Neural cell (in vitro differentiated cells): ENCODE measurements around the gene CNIH1. TPM values are rescaled to one million over a fixed set of nuclear protein-coding genes. Genes with fewer than 3 reads are reported as not detected.

Experiments
- H2AFZ ChIP-seq: fragments of 200-600, 300-800 bp; sonication (generic), shearing (Covaris generic); 2 replicates; pipeline ENCODE4 v1.6.0; 2014; ENCODE audit warnings: low read depth, mild to moderate bottlenecking, antibody characterized with exemption, low read length, moderate library complexity
- H3F3A ChIP-seq: fragments of 200-600 bp; shearing (Covaris generic); 2 replicates; pipeline ENCODE4 v1.6.1; 2016; ENCODE audit warnings: mild to moderate bottlenecking, moderate library complexity, mixed read lengths, antibody characterized with exemption, low read length; ENCODE audit not compliant: insufficient read depth, poor library complexity, severe bottlenecking
- H3K27ac ChIP-seq: fragments of 200-600, 300-800 bp; sonication (generic), shearing (Covaris generic); 2 replicates; pipeline ENCODE4 v1.5.1; 2014; ENCODE audit warnings: mild to moderate bottlenecking, low read length, moderate library complexity
- H3K27me3 ChIP-seq: fragments of 300-800, 200-600 bp; sonication (generic), shearing (Covaris generic); 2 replicates; pipeline ENCODE4 v1.6.0; 2014; ENCODE audit warnings: mild to moderate bottlenecking, low read depth, low read length, moderate library complexity; ENCODE audit not compliant: insufficient read depth
- H3K36me3 ChIP-seq: fragments of 300-800, 200-600 bp; sonication (generic), shearing (Covaris generic); 2 replicates; pipeline ENCODE4 v1.5.1; 2014; ENCODE audit warnings: mild to moderate bottlenecking, antibody characterized with exemption, low read length, moderate library complexity; ENCODE audit not compliant: insufficient read depth
- H3K4me2 ChIP-seq: fragments of 300-800, 200-600 bp; sonication (generic), shearing (Covaris generic); 2 replicates; pipeline ENCODE4 v1.6.0; 2014; ENCODE audit warnings: mild to moderate bottlenecking, low read length
- H3K4me3 ChIP-seq: fragments of 300-800, 200-600 bp; sonication (generic), shearing (Covaris generic); 2 replicates; pipeline ENCODE4 v1.5.1; 2014; ENCODE audit warnings: mild to moderate bottlenecking, low read length, moderate library complexity
- H3K79me2 ChIP-seq: fragments of 200-600 bp; shearing (Covaris generic); replicated peaks from 2 replicates; pipeline ENCODE4 v1.6.0; 2014; ENCODE audit warnings: mild to moderate bottlenecking, low read length, moderate library complexity; ENCODE audit not compliant: insufficient read depth
- H3K9ac ChIP-seq: fragments of 300-800, 200-600 bp; sonication (generic), shearing (Covaris generic); 2 replicates; pipeline ENCODE4 v1.6.1; 2016; ENCODE audit warnings: mild to moderate bottlenecking, low read length, mixed read lengths
- H3K9me2 ChIP-seq: fragments of 200-600 bp; shearing (Covaris generic); 2 replicates; pipeline ENCODE4 v1.6.1; 2016; ENCODE audit warnings: mild to moderate bottlenecking, low read length, mixed read lengths; ENCODE audit not compliant: insufficient read depth
- H3K9me3 ChIP-seq: fragments of 200-600, 300-800 bp; sonication (generic), shearing (Covaris generic); 2 replicates; pipeline ENCODE4 v1.6.1; 2016; ENCODE audit warnings: mild to moderate bottlenecking, mixed run types, low read length, moderate library complexity, mixed read lengths
- H4K20me1 ChIP-seq: fragments of 200-600 bp; shearing (Covaris generic); 2 replicates; pipeline ENCODE4 v1.6.1; 2016; ENCODE audit warnings: mild to moderate bottlenecking, mixed run types; ENCODE audit not compliant: insufficient read depth
- EP300 ChIP-seq: fragments of 450-650 bp; conservative IDR thresholded peaks from 2 replicates; pipeline ENCODE4 v1.6.1; 2014; ENCODE audit warnings: antibody characterized with exemption, mild to moderate bottlenecking, moderate library complexity; ENCODE audit not compliant: poor library complexity, severe bottlenecking
- EZH2 ChIP-seq: fragments of 200-600, 300-800 bp; shearing (Covaris generic), sonication (generic); IDR thresholded peaks from 2 replicates; pipeline ENCODE4 v1.6.1; 2014; ENCODE audit warnings: antibody characterized with exemption, low read length, borderline replicate concordance, mild to moderate bottlenecking; ENCODE audit not compliant: insufficient read depth, poor library complexity, severe bottlenecking
- MXI1 ChIP-seq: fragments of 450-650 bp; conservative IDR thresholded peaks from 2 replicates; pipeline ENCODE4 v1.6.1; 2014; ENCODE audit warnings: antibody characterized with exemption, mild to moderate bottlenecking; ENCODE audit not compliant: poor library complexity, severe bottlenecking
- POLR2AphosphoS5 ChIP-seq: IDR thresholded peaks from 2 replicates; pipeline ENCODE4 v1.6.1; 2012
- RAD21 ChIP-seq: fragments of 450-650 bp; conservative IDR thresholded peaks from 2 replicates; pipeline ENCODE4 v1.6.1; 2014; ENCODE audit warnings: antibody characterized with exemption, mild to moderate bottlenecking, moderate library complexity
- SMC3 ChIP-seq: fragments of 450-650 bp; conservative IDR thresholded peaks from 2 replicates; pipeline ENCODE4 v1.6.1; 2014; ENCODE audit warnings: antibody characterized with exemption, mild to moderate bottlenecking, moderate library complexity; ENCODE audit not compliant: poor library complexity
- TAF1 ChIP-seq: IDR thresholded peaks from 2 replicates; pipeline ENCODE4 v1.6.1; 2012; ENCODE audit warnings: low read depth
- polyA plus RNA-seq: library from polyadenylated mRNA; depleted of rRNA; stranded (reverse); fragments of >200 nt; gene quantifications from 2 replicates; pipeline ENCODE4 v1.2.3, GENCODE V29; 2014
- TF ChIP-seq, protein P1 (sequence below): IDR thresholded peaks from 2 replicates; pipeline ENCODE4 v1.6.1; 2012; ENCODE audit warnings: borderline replicate concordance
- TF ChIP-seq, protein P2 (sequence below): fragments of 450-650 bp; IDR thresholded peaks from 2 replicates; pipeline ENCODE4 v1.5.1; 2014; ENCODE audit warnings: antibody characterized with exemption, mild to moderate bottlenecking, moderate library complexity; ENCODE audit not compliant: poor library complexity, severe bottlenecking

The CNIH1 gene
- polyA plus RNA-seq, 1 donor from 2014 or later, result 125 TPM

DNA sequence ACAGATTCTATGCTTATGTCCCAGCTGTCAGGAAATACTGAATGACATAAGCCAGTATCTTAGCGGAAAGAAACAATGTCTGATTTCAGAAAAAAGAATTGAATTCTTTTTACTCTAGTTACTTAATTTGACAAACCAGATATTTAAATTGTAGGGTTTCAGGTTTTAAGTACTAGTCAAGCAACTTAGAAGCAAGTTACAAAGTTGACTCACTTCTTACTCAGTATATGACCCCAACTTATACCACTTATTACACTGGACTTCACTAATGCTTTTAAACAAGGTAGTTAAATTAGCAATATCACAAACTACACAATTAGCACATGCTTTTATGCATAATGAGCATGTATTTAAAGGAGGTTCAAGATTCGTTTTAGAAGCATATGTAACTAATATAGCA lies 40.5 kb upstream of the CNIH1 start:
- H3K9ac ChIP-seq, result no peak overlapping the region
- H3F3A ChIP-seq, result no peaks in the 10 kb centered on the region
- H3K9me2 ChIP-seq, result no peaks in the 10 kb centered on the region
- no peaks in the 10 kb centered on the region for H4K20me1 ChIP-seq
- no peak for TF ChIP-seq RAD21
- no peak for TF ChIP-seq EP300
- no peak for TF ChIP-seq EZH2
- TF ChIP-seq, protein P1, sequence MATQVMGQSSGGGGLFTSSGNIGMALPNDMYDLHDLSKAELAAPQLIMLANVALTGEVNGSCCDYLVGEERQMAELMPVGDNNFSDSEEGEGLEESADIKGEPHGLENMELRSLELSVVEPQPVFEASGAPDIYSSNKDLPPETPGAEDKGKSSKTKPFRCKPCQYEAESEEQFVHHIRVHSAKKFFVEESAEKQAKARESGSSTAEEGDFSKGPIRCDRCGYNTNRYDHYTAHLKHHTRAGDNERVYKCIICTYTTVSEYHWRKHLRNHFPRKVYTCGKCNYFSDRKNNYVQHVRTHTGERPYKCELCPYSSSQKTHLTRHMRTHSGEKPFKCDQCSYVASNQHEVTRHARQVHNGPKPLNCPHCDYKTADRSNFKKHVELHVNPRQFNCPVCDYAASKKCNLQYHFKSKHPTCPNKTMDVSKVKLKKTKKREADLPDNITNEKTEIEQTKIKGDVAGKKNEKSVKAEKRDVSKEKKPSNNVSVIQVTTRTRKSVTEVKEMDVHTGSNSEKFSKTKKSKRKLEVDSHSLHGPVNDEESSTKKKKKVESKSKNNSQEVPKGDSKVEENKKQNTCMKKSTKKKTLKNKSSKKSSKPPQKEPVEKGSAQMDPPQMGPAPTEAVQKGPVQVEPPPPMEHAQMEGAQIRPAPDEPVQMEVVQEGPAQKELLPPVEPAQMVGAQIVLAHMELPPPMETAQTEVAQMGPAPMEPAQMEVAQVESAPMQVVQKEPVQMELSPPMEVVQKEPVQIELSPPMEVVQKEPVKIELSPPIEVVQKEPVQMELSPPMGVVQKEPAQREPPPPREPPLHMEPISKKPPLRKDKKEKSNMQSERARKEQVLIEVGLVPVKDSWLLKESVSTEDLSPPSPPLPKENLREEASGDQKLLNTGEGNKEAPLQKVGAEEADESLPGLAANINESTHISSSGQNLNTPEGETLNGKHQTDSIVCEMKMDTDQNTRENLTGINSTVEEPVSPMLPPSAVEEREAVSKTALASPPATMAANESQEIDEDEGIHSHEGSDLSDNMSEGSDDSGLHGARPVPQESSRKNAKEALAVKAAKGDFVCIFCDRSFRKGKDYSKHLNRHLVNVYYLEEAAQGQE, result no peak
- TF ChIP-seq TAF1, result no peak
- TF ChIP-seq MXI1, result no peak
- TF ChIP-seq, protein P2, sequence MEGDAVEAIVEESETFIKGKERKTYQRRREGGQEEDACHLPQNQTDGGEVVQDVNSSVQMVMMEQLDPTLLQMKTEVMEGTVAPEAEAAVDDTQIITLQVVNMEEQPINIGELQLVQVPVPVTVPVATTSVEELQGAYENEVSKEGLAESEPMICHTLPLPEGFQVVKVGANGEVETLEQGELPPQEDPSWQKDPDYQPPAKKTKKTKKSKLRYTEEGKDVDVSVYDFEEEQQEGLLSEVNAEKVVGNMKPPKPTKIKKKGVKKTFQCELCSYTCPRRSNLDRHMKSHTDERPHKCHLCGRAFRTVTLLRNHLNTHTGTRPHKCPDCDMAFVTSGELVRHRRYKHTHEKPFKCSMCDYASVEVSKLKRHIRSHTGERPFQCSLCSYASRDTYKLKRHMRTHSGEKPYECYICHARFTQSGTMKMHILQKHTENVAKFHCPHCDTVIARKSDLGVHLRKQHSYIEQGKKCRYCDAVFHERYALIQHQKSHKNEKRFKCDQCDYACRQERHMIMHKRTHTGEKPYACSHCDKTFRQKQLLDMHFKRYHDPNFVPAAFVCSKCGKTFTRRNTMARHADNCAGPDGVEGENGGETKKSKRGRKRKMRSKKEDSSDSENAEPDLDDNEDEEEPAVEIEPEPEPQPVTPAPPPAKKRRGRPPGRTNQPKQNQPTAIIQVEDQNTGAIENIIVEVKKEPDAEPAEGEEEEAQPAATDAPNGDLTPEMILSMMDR, result no peak
- no peak for TF ChIP-seq SMC3
- TF ChIP-seq POLR2AphosphoS5, result no peak
- H3K9me3 ChIP-seq, result no peaks in the 10 kb centered on the region
- H3K4me3 ChIP-seq, result no peak overlapping the region
- no peak overlapping the region for H2AFZ ChIP-seq
- H3K27ac ChIP-seq, result no peak overlapping the region
- no peaks in the 10 kb centered on the region for H3K27me3 ChIP-seq
- peaks cover 31% of the 10 kb centered on the region for H3K79me2 ChIP-seq
- no peak overlapping the region for H3K4me2 ChIP-seq
- no peaks in the 10 kb centered on the region for H3K36me3 ChIP-seq

DNA sequence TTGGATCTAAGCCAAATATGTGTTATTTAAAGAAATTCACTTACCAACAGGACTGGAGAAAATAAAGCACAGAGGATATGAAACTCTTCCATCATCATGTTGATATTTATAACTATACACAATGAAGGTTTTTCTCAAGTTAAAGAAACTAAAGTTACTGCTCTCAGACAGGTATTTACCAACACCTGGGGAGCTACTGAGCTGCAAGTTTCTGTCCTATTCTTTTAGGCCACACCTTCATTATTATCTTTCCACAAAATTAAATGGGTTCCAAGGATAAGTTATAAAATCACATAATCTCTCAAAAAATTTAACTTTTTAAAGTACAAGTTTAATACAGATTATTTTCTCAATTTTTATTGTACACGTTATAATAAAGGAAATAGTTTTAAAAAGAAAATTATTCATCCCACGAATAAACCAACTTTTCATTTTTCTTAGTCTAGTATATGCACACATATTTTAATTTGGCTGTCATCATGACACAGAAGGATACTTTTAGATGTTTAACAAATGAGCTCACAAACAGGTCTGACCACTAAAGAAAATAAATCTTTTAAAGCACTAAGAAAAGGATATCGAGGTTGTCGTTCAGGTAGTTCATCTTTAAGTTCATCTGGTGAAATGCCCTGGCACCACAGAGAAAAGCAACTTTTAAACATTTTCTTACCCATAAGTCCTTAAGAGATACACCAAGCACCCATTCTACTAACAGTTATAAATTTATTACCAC lies 39.8 kb upstream of the CNIH1 start:
- no peak overlapping the region for H3K4me3 ChIP-seq
- H3K27me3 ChIP-seq, result no peaks in the 10 kb centered on the region
- no peaks in the 10 kb centered on the region for H3F3A ChIP-seq
- H3K9me3 ChIP-seq, result no peaks in the 10 kb centered on the region
- H4K20me1 ChIP-seq, result no peaks in the 10 kb centered on the region
- no peak overlapping the region for H3K4me2 ChIP-seq
- H3K9me2 ChIP-seq, result no peaks in the 10 kb centered on the region
- H3K9ac ChIP-seq, result no peak overlapping the region
- TF ChIP-seq, protein P1, result no peak
- TF ChIP-seq EZH2, result no peak
- H3K36me3 ChIP-seq, result no peaks in the 10 kb centered on the region
- no peak overlapping the region for H3K27ac ChIP-seq
- peaks cover 24% of the 10 kb centered on the region for H3K79me2 ChIP-seq
- H2AFZ ChIP-seq, result no peak overlapping the region
